ENCODE results near the gene GPR139.

- TF ChIP-seq CTCF (IDR thresholded peaks at IDR 0.05; ENCODE audit: low read depth, low read length, missing input control) (no peak), TAF1 (conservative IDR thresholded peaks at IDR 0.05) (no peak), ATF3 (IDR thresholded peaks at IDR 0.05) (no peak), SP1 (IDR thresholded peaks at IDR 0.05) (no peak), MAX (IDR thresholded peaks at IDR 0.05) (no peak), RAD21 (IDR thresholded peaks at IDR 0.05) (no peak), ZBTB33 (IDR thresholded peaks at IDR 0.05) (no peak), HNF4G (IDR thresholded peaks at IDR 0.05) (no peak), REST (IDR thresholded peaks at IDR 0.05) (no peak), YY1 (IDR thresholded peaks at IDR 0.05) (no peak), FOXA2 (IDR thresholded peaks at IDR 0.05) (no peak)
Measured at GRCh38 chr16:20073203-20074098, at the start of gene GPR139.

Data from liver (tissue), 3 donors.